A549 (cell line): Measurements from ENCODE around the gene STT3B. TPM values are rescaled to one million over a fixed set of nuclear protein-coding genes. Genes with fewer than 3 reads are reported as not detected.

Experiments used
- ATAC-seq, 2 experiments: fragments of 200-7000 bp in 1 of 2; fragments of >200 bp in 1 of 2; cut with Nextera tagmentation in 1 of 2; cut with Tn5 transposase in 1 of 2; 3 replicates each; pipeline versions ENCODE4 v1.8.0 to v1.9.1; 2018 to 2020; ENCODE audit warnings: mild to moderate bottlenecking in 1 of 2, moderate library complexity in 1 of 2
- CTCF ChIA-PET: fragments of 300-600 bp; sonication (Branson Sonifier 250); formaldehyde crosslinking; extraction: SDS; loops from one replicate; lab custom pipeline; 2021; ENCODE audit warnings: antibody characterized with exemption, inconsistent platforms; lab: Yijun Ruan, JAX
- POLR2A ChIA-PET: fragments of 350-600 bp; formaldehyde crosslinking; extraction: SDS; loops from one replicate; lab custom pipeline; 2021; ENCODE audit warnings: antibody characterized with exemption, inconsistent platforms; lab: Yijun Ruan, JAX
- DNase-seq, 2 experiments: peaks; one replicate each; pipeline versions ENCODE4 v3.0.0 to v3.0.0-alpha.2; 2011 to 2016; ENCODE audit warnings: low read depth in 1 of 2, low spot score in 1 of 2
- FAIRE-seq: peaks from 2 replicates; lab custom pipeline; 2011; peaks lifted over from hg19 to GRCh38; lab: Jason Lieb, UNC
- H3K27ac ChIP-seq, 2 experiments: fragments of >200 bp; sonication (Bioruptor Twin); formaldehyde crosslinking; 3 replicates each; pipeline ENCODE4 v1.5.1; 2016 to 2017
- H3K4me1 ChIP-seq: fragments of >200 bp; sonication (Bioruptor Twin); formaldehyde crosslinking; 3 replicates; pipeline ENCODE4 v1.6.1; 2016
- H3K4me2 ChIP-seq: fragments of >200 bp; sonication (Bioruptor Twin); formaldehyde crosslinking; 3 replicates; pipeline ENCODE4 v1.6.1; 2016
- H3K4me3 ChIP-seq: fragments of >200 bp; sonication (Bioruptor Twin); formaldehyde crosslinking; 3 replicates; pipeline ENCODE4 v1.5.1; 2016
- H3K9me3 ChIP-seq: fragments of >200 bp; sonication (Bioruptor Twin); formaldehyde crosslinking; 3 replicates; pipeline ENCODE4 v1.6.1; 2016
- ATOH8 ChIP-seq: fragments of 250-450 bp; sonication (Bioruptor Pico); IDR thresholded peaks from 2 replicates; pipeline ENCODE4 v1.5.0; 2020; ENCODE audit warnings: low read depth, mild to moderate bottlenecking, moderate library complexity
- BCL3 ChIP-seq: fragments of >200 bp; sonication (Bioruptor Twin); formaldehyde crosslinking; IDR thresholded peaks from 3 replicates; pipeline ENCODE4 v1.6.1; 2016
- CBX8 ChIP-seq: fragments of 200-600 bp; sonication (generic); IDR thresholded peaks from 2 replicates; pipeline ENCODE4 v1.6.1; 2016
- CHD4 ChIP-seq: fragments of 200-600 bp; sonication (generic); IDR thresholded peaks from 2 replicates; pipeline ENCODE4 v1.6.1; 2016; ENCODE audit warnings: antibody characterized with exemption, mild to moderate bottlenecking, borderline replicate concordance
- CTCF ChIP-seq: fragments of >200 bp; sonication (Bioruptor Twin); formaldehyde crosslinking; IDR thresholded peaks from 3 replicates; pipeline ENCODE4 v1.5.1; 2016
- E2F6 ChIP-seq: IDR thresholded peaks from 2 replicates; pipeline ENCODE4 v1.6.1; 2012; ENCODE audit warnings: low read depth, borderline replicate concordance
- EHF ChIP-seq: fragments of 250-450 bp; sonication (Bioruptor Pico); IDR thresholded peaks from 2 replicates; pipeline ENCODE4 v1.5.0; 2020; ENCODE audit warnings: mild to moderate bottlenecking
- EP300 ChIP-seq, 2 experiments: fragments of >200 bp; sonication (Bioruptor Twin); formaldehyde crosslinking; IDR thresholded peaks; 2 replicates in 1 of 2; 3 replicates in 1 of 2; pipeline ENCODE4 v1.6.1; 2016 to 2017
- FOSL2 ChIP-seq, 2 experiments: fragments of 450-650 bp in 1 of 2; fragments of >200 bp in 1 of 2; sonication (Bioruptor Twin) in 1 of 2; formaldehyde crosslinking; IDR thresholded peaks; 2 replicates each; pipeline versions ENCODE4 v1.5.0 to v1.6.1; 2016 to 2020; ENCODE audit warnings: mild to moderate bottlenecking in 1 of 2, moderate library complexity in 1 of 2
- GATA3 ChIP-seq: IDR thresholded peaks from 2 replicates; pipeline ENCODE4 v1.6.1; 2012; ENCODE audit warnings: borderline replicate concordance
- HES2 ChIP-seq: fragments of >200 bp; sonication (Bioruptor Twin); formaldehyde crosslinking; IDR thresholded peaks from 2 replicates; pipeline ENCODE4 v1.6.1; 2016
- HMGXB4 ChIP-seq: fragments of 250-450 bp; sonication (Bioruptor Pico); IDR thresholded peaks from 2 replicates; pipeline ENCODE4 v1.5.0; 2021; ENCODE audit warnings: mild to moderate bottlenecking, moderate library complexity, borderline replicate concordance
- JUNB ChIP-seq: fragments of >200 bp; sonication (Bioruptor Twin); formaldehyde crosslinking; IDR thresholded peaks from 2 replicates; pipeline ENCODE4 v1.6.1; 2016
- KDM5A ChIP-seq: fragments of 200-600 bp; sonication (generic); IDR thresholded peaks from 2 replicates; pipeline ENCODE4 v1.6.1; 2016; ENCODE audit warnings: antibody characterized with exemption, mild to moderate bottlenecking
- MAFK ChIP-seq: fragments of 450-650 bp; IDR thresholded peaks from 2 replicates; pipeline ENCODE4 v1.6.1; 2014; ENCODE audit not compliant: partially characterized antibody
- MYC ChIP-seq: IDR thresholded peaks from 2 replicates; pipeline ENCODE4 v1.6.1; 2012; ENCODE audit warnings: mild to moderate bottlenecking, inconsistent platforms, low read length, improper control_type of control experiment, borderline replicate concordance
- NPAS2 ChIP-seq: fragments of 250-450 bp; sonication (Bioruptor Pico); IDR thresholded peaks from 2 replicates; pipeline ENCODE4 v1.8.0; 2022; ENCODE audit warnings: mild to moderate bottlenecking, moderate library complexity, borderline replicate concordance
- NR3C1 ChIP-seq: fragments of >200 bp; sonication (Bioruptor Twin); formaldehyde crosslinking; IDR thresholded peaks from 3 replicates; pipeline ENCODE4 v1.6.1; 2017
- RCOR1 ChIP-seq: fragments of 150-350 bp; IDR thresholded peaks from 2 replicates; pipeline ENCODE4 v1.6.1; 2014; ENCODE audit warnings: antibody characterized with exemption, low read length, low read depth
- RNF2 ChIP-seq: fragments of 200-600 bp; sonication (generic); IDR thresholded peaks from 2 replicates; pipeline ENCODE4 v1.6.1; 2016; ENCODE audit warnings: low read depth, mild to moderate bottlenecking, antibody characterized with exemption, moderate library complexity, borderline replicate concordance
- SMC3 ChIP-seq: fragments of >200 bp; sonication (Bioruptor Twin); formaldehyde crosslinking; IDR thresholded peaks from 3 replicates; pipeline ENCODE4 v1.6.1; 2018; ENCODE audit warnings: inconsistent platforms
- TFCP2L1 ChIP-seq: fragments of 250-450 bp; sonication (Bioruptor Pico); IDR thresholded peaks from 2 replicates; pipeline ENCODE4 v1.5.0; 2021; ENCODE audit warnings: mild to moderate bottlenecking
- USF2 ChIP-seq: fragments of 450-650 bp; IDR thresholded peaks from 2 replicates; pipeline ENCODE4 v1.6.1; 2014; ENCODE audit warnings: antibody characterized with exemption
- ZFP36 ChIP-seq: fragments of 450-650 bp; IDR thresholded peaks from 2 replicates; pipeline ENCODE4 v1.6.1; 2014; ENCODE audit warnings: borderline replicate concordance; ENCODE audit not compliant: partially characterized antibody
- ZSCAN20 ChIP-seq: fragments of 250-450 bp; sonication (Bioruptor Pico); IDR thresholded peaks from 2 replicates; pipeline ENCODE4 v1.8.0; 2022; ENCODE audit warnings: mild to moderate bottlenecking, moderate library complexity
- WGBS: methylation state at CpG from one replicate; pipeline ENCODE4 v1.1.6; 2017; ENCODE audit errors: missing lambda C conversion rate; 5-methylcytosine and 5-hydroxymethylcytosine counted together
- polyA plus RNA-seq, 4 experiments: library from polyadenylated mRNA; depleted of rRNA in 3 of 4; stranded (reverse); fragments of >200 nt; fragmentation: RNase III in 1 of 4; extraction: RNeasy Plus Mini Kit Qiagen cat#74134 plus additional on column Dnase treatment in 1 of 4; gene quantifications; 2 replicates in 3 of 4; 3 replicates in 1 of 4; pipeline ENCODE4 v1.2.3, GENCODE V29; 2011 to 2017

The STT3B gene
- polyA plus RNA-seq, 2 of the 4 experiments (the other 2 are of a cell fraction) = 92.1 to 171 TPM

GRCh38 chr3:31577232-31577631 lies 44.5 kb downstream of the STT3B start:
- DNase-seq (no peak), ATAC-seq (no peak), FAIRE-seq (no peak)
- ChIA-PET POLR2A (no interaction called here), CTCF (no interaction called here)
- Histone ChIP-seq H3K9me3 (no peaks in the 10 kb centered on the region), H3K4me1 (no peaks in the 10 kb centered on the region), H3K4me2 (no peak overlapping the region), H3K27ac (no peak overlapping the region), H3K4me3 (no peak overlapping the region)
- TF ChIP-seq MAFK = peak; percentile 12
- TF ChIP-seq NR3C1 = no peak

GRCh38 chr3:31579828-31580227 lies 47.1 kb downstream of the STT3B start:
- ATAC-seq = no peak
- POLR2A ChIA-PET = no interaction called here
- Histone ChIP-seq H3K9me3 (0 out of 3 replicates have a peak, but pooled peaks cover 2% of the 10 kb centered on the region), H3K4me2 (no peak overlapping the region), H3K4me3 (no peak overlapping the region), H3K27ac (no peak overlapping the region), H3K4me1 (no peaks in the 10 kb centered on the region)
- TF ChIP-seq RCOR1 = no peak
- WGBS = 96% methylated on average over 7 of the region's 7 CpGs
- FAIRE-seq = no peak
- CTCF ChIA-PET = no interaction called here
- DNase-seq = no peak

GRCh38 chr3:31580645-31581044 lies 47.9 kb downstream of the STT3B start:
- WGBS = 85% methylated on average over 2 of the region's 2 CpGs
- ATAC-seq (no peak), FAIRE-seq (no peak), DNase-seq (no peak)
- no peak overlapping the region for H3K4me3 ChIP-seq
- ChIA-PET CTCF (no interaction called here), POLR2A (no interaction called here)
- no peak for TF ChIP-seq MYC
- no peak for TF ChIP-seq EP300 (IDR thresholded peaks at IDR 0.05)
- TF ChIP-seq ATOH8 (CRISPR knock-in tag) = no peak
- TF ChIP-seq BCL3 = no peak
- TF ChIP-seq USF2 = no peak
- TF ChIP-seq SMC3 = no peak
- TF ChIP-seq HES2 = no peak
- no peak for TF ChIP-seq ZFP36
- TF ChIP-seq EHF (CRISPR knock-in tag) = no peak
- TF ChIP-seq NPAS2 (CRISPR knock-in tag) = no peak
- TF ChIP-seq CBX8 = no peak
- no peak for TF ChIP-seq ZSCAN20
- no peak for TF ChIP-seq FOSL2 (IDR thresholded peaks at IDR 0.05)
- TF ChIP-seq FOSL2 (CRISPR knock-in tag; IDR thresholded peaks at IDR 0.05) = no peak
- no peak overlapping the region for H3K27ac ChIP-seq
- H3K4me2 ChIP-seq = no peak overlapping the region
- H3K9me3 ChIP-seq = 0 out of 3 replicates have a peak, but pooled peaks cover 2% of the 10 kb centered on the region
- H3K4me1 ChIP-seq = no peaks in the 10 kb centered on the region

GRCh38 chr3:31581660-31582059 lies 48.9 kb downstream of the STT3B start:
- no peak overlapping the region for H3K4me3 ChIP-seq
- POLR2A ChIA-PET = no interaction called here
- WGBS = 90% methylated on average over 2 of the region's 2 CpGs
- DNase-seq (no peak), ATAC-seq (no peak), FAIRE-seq (no peak)
- no peaks in the 10 kb centered on the region for H3K4me1 ChIP-seq
- H3K9me3 ChIP-seq = 0 out of 3 replicates have a peak, but pooled peaks cover 2% of the 10 kb centered on the region
- H3K4me2 ChIP-seq = no peak overlapping the region
- CTCF ChIA-PET = no interaction called here
- no peak overlapping the region for H3K27ac ChIP-seq
- TF ChIP-seq GATA3 = no peak
- no peak for TF ChIP-seq HMGXB4
- no peak for TF ChIP-seq TFCP2L1 (CRISPR knock-in tag)
- TF ChIP-seq E2F6 = no peak
- TF ChIP-seq KDM5A = no peak
- TF ChIP-seq JUNB = no peak
- TF ChIP-seq CTCF = no peak
- no peak for TF ChIP-seq CHD4
- TF ChIP-seq RNF2 = no peak
- no peak for TF ChIP-seq CBX8
- TF ChIP-seq EHF (CRISPR knock-in tag) = no peak
